GM19324 (cell line): ENCODE data around the gene CPA3.

Experiments
- ATAC-seq: cut with Tn5 transposase; IDR thresholded peaks from one replicate; pipeline ENCODE4 v1.9.1; 2021; ENCODE audit warnings: mild to moderate bottlenecking, moderate library complexity; ENCODE audit not compliant: unreplicated experiment, low FRiP score

CPA3 gene

DNA sequence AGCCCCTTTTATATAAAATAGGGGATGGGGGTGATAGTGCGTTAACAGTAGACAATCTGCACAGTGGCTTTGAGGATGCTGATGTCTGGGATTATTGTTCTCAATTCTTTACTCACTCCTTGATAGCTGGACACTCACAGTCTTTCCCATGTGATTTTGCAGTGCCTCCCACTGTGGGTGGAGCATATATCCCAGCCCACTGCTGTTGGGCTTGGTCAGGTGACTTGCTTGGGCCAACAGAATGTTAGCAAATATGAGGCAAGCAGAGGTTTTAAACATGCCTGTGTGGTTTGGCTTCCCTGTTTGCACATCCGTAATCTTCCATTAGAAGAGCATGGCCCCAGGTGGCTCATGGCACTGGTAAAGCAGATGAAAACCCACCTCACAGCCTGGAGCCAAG lies 46.5 kb downstream of the CPA3 start:
- ATAC-seq = no peak

DNA sequence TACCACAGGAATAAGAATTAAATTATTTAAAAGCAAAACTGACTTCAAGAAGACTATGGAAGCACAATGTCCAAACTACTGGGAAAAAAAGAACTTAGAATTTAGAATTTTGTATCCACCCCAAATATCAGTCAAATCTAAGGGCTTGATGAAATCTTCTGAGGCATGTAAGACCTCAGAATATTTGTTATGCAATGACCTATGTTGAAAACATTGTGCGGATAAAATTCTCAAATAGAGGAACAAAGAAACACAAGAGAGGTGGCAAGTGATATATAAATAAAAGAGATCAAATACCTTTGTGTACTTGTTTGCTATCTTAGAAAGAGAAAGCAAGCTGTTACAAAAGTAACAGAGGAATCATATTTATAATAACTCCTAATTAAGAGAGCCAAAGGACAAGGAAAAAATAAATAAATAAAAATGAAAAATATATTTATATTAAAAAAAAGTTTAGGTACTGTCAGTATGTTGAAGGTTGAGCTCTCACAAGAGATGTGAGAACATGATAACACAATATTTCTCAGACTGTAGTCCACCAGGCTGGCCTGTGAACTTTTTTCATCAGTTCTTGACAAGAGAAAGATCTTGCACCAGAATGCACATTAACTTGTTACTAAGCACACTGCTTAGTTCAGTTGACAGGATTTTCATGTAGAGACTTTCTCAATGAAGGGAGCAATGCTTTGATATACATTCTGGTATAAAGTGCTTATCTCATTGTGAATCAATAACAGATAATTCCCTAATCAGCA lies 50.0 kb downstream of the CPA3 start:
- no peak for ATAC-seq

DNA sequence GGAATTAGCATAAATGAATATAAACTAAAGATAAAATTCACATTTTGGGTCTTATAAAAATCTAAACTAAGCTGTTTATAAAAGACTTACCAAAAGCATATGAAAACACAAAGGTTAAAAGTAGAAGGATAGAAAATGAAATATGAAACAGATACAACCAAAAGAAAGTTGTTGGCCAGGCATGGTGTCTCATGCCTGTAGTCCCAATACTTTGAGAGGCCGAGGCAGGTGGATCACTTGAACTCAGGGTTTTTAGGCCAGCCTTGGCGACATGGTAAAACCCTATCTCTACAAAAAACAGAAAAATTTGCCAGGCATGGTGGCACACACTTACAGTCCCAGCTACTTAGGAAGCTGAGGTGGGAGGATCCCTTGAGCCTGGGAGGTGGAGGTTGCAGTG lies 51.0 kb downstream of the CPA3 start:
- no peak for ATAC-seq

DNA sequence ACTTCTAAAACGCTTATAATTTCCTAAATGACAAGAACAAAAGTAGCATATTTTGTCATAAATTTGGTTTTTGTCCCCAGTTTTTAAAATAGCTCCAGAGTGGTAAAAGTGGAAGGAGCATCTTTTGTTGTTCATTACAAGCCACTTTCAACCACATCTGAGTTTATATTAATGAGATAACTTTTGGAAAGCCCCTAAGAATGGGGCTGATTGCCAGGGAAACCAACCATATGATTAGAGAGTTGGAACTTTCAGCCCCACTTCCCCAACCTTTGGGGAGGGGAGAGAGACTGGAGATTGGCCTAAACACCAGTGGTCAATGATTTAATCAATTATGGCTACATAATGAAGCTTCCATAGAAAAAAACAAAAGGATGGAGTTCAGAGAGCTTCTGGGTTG lies 57.4 kb downstream of the CPA3 start:
- no peak for ATAC-seq

DNA sequence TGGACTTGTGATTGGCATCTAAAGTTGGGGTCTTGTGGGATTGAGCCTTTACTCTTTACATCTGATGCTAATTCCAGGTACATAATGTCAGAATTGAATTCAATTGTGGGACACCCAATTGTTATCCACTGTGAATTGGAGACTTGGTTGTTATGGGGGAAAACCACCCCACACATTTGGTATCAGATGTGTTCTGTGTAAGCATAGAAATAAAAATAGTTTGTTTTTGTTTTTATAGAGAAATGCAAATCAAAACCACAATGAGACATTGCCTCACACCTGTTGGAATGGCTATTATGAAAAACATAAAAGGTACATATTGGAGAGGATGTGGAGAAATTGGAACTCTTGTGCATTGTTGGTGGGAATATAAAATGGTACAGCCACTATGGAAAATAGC lies 58.5 kb downstream of the CPA3 start:
- no peak for ATAC-seq

DNA sequence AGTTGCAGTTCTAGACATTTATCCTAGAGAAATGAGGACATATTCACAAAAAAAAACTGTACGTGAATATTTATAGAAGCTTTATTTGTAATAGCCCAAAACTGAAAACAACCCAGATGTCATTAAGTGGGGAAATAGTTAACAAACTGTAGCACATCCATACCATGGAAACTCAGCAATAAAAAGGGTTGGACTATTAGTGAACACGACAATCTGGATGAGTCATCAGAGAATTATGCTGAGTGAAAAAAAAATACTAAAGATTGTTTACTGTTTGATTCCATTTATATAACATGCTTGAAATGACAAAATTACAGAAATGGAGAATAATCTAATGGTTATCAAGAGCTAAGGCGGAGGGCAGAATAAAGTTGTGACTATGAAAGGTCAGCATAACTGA lies 59.5 kb downstream of the CPA3 start:
- ATAC-seq = no peak

DNA sequence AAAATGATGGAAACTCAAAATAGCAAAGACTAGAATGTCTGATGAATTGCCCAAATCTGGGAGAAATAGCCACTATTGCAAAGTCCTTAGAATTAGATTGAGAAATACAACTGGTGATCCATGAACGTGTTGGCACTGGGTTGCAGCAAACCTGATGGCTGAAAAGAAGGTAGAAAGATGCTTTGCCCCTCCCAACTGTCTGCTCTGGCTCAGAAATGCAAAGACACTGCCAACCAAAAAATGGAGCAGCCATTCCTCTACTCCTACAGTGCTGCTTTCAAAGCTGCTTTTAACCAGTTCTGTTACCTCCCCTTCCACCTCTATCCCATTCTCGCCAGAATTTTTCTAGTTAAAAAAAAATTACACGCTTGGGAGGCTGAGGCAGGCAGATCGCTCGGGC lies 60.7 kb downstream of the CPA3 start:
- ATAC-seq = no peak

DNA sequence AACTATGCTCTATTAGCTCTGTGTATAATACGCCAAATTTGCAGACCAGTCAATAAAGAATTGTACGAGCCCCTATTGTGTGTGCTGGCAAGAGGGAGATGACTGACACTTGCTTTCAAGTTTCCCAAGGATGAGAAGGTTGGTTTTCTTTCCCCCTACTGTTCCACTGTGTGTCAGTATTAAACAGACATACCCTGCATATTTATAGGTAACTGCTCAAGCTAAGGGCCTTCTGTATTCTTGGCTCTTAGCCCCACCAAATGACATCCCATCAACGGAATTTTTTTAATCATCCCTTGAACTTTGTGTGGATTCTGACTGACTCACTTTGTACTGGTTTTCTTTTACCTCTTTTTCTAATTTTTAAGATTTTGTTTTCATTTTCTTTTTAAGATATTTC lies 65.7 kb downstream of the CPA3 start:
- ATAC-seq = no peak

DNA sequence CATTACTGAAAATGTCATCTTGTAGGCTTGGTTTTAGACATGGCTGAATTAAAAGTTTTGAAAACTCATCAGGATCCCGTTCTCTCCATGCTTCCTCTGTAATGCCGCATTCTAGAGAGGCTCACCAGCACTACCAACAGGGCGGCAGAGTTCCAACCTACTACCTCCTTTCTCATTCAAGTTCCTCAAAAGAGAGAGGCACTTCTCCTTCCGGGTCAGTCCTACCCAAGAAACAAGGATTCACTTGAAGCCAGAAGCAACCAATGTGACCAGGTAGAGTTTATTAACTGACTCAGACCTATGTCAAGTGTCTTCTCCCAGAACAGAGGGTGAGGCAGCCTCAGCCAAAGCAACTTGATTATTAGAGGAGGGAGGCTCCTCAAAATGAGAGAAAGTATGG lies 66.5 kb downstream of the CPA3 start:
- no peak for ATAC-seq

DNA sequence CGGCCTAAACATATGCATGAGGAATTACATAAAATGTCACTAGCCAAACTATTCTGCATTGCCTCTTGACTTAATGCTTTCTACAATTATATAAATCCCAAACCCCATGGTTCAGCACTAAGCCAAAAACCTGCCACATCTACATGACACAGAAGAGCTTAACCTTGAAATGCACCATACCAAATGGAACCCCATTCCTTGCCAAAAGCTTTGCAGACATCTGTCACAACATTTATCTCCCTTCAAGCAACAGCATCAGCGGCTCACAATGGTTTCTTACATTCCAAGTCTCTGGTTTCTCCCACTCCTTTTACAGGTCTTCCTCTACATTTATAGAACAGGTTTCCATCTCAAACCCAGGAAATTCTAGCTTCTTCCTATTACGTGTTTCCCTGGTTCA lies 67.9 kb downstream of the CPA3 start:
- ATAC-seq = no peak

DNA sequence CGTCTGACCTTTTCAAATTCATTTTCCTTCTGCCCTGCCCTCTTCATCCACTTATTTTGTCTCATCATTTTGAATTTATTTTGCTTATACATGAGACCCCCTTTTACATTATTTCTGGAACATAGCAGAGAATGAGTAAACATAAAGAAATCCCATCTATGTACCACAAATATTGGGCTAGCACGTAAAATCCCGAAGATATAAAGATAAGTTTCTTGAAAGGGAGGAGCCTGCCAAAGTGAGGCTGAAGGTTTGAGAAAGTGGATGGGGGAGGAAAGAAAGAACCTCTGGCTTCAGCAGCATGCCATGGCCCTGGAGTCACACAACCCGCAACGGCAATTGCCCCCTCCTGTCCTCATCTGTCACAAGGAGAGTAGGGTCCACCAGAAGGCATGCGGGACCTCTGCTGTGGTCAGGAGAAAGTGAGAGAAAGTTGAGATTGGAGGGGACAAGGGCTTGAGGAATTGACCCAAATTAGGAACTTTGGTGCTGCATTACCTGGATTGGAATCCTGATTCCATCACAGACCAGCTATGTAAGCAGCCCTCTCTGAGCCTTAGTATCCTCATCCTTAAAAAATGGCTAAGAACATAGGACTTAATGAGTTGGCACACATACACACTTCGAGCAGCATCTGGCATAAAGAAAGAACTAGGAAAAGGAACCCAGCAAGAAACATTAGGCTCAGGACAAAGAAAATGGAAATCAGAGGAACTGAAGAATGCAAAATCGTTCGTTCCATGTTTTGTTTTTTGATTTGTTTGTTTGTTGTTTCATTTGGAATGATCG lies 72.6 kb downstream of the CPA3 start:
- ATAC-seq = no peak

DNA sequence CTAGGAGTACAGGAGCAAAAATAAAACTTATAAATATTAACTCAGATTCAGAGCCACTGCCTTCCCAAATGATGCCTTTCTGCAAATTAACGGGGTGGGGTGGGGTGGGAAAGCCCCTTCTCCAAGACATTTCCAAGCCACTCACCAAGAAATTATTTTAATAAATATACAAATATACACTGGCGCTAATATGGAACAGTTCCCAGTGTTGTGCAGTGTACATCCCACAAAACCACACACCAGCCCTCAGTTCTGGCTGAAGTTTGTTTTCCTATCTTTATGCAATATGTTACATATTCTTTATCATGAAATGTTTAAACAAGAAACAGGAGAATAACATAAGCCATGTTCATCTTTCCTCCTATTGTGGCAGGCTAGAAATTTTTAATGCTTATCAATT lies 73.2 kb downstream of the CPA3 start:
- ATAC-seq = no peak

DNA sequence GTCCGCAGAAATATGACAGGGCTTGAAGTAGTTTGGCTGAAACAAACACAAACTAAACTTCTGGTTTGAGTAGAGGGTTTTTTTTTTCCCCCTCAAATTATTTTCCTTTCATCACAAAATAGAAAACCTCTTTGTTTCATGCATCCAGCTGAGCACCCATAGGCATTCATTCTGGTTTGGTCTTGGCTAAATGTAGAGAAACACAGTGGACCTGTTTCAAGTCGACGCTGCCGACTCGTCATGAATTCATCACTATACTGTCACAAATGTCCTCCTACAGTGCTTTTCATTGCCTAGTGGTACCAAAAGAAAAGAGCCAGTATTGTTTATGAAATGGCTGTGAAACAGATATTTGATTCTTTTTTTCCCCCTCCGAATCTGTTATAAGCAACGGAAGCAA lies 73.8 kb downstream of the CPA3 start:
- ATAC-seq = no peak

DNA sequence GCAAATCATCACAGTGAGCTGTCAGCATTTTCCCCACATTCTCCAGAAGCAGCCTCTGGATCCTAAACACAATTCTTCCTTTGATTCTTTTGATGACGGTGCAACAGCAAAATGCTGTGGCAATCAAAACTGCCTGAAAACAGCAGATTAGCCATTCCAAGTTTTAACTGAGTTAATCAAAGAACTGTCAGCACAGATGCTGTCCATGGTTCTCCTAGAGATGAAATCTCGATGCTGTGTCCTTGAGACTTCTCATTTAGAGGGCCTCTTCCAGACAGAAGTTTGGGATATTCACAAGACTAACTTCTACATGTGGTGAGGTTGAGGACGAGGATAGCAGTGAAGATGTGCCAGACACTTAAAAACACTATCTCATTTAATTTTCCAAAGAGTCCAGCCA lies 75.9 kb downstream of the CPA3 start:
- ATAC-seq = no peak

DNA sequence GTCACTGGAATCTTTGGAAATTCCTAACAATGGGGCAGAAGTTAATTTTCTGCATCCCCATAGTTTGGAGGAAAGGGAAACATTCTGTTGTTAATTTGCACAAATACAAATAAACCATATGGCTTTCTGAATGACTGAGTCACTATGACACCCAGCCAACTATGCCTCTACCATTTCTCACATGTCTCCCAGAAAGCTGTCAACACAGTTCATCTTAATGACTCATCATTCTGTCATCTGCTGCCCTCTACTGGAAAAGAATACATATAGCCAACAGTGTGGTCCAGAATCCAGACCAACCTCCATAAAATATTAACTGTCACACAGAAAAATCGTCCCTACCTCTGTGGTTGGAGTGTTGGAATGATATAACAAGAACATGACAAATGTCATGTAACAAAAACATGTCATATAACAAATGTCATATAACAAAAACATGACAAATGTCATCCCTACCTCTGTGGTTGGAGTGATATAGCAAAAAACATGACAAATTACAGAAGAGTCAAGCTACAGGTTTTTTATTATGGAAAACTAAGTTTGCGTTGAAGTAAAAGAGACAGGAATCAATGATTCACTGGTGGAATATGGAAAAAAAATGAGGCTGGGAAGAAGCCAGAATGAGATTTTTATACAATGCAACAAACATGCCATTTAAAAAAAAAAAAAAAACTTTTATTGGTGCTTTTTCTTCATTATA lies 78.6 kb downstream of the CPA3 start:
- ATAC-seq = peak; percentile 92

DNA sequence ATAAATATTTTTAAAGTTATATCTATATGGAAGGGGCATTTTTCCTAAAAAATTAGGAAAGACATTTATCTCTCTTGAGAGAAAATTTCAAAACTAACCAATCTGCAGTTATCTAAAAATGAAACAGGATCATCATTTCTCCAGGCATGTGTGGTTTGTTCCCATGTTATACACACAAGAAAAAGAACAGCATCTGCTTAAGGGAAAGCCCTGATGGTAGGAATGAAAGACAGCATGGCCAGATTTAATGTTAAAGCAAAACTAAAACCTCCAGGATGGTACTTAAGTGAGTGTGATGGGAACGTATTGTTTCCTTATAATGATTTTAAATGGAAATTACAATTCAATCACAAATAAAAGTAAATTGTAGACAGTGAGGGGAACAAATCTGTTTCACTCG lies 80.0 kb downstream of the CPA3 start:
- ATAC-seq = no peak
